ENCODE measurements around the gene VKORC1L1. TPM values are rescaled to one million over a fixed set of nuclear protein-coding genes. Genes with fewer than 3 reads are reported as not detected.

The VKORC1L1 gene
- total RNA-seq, 1 donor from 2014 or later, result 16.0 TPM

Small RNA genes within 50 kb of the gene (small RNA-seq; reads per million reads assigned to genes)
- gene AC073261.1, result not detected
- not detected for gene RNU6-973P

Other genes with a start within 250 kb of the VKORC1L1 start
- gene GUSB, start 109.1 kb downstream of the VKORC1L1 start, total RNA-seq (ENCODE audit: low replicate concordance), result 28.8 and 61.9 TPM in 2 replicates
- gene ASL, start 202.7 kb downstream of the VKORC1L1 start, total RNA-seq (ENCODE audit: low replicate concordance), result 14.2 and 31.9 TPM in 2 replicates
- 30.0 and 37.9 TPM in 2 replicates for gene CRCP, start 241.8 kb downstream of the VKORC1L1 start, total RNA-seq (ENCODE audit: low replicate concordance)

All from neural progenitor cell (in vitro differentiated cells).